GM20431 (cell line): ENCODE results near the gene APOC3.
"Not testable (repeated sequence)": the region's sequence is repeated elsewhere in the genome, so short reads cannot be mapped to it uniquely, and the experiment has no call there.

Experiments
- in situ Hi-C: fragments of 300-500 bp; cut with MseI, MboI; formaldehyde crosslinking; loops from one replicate; pipeline ENCODE4 v1.15.0; 2020; ENCODE audit warnings: low sequenced_read_pairs; ENCODE audit not compliant: unreplicated experiment

APOC3 gene

DNA sequence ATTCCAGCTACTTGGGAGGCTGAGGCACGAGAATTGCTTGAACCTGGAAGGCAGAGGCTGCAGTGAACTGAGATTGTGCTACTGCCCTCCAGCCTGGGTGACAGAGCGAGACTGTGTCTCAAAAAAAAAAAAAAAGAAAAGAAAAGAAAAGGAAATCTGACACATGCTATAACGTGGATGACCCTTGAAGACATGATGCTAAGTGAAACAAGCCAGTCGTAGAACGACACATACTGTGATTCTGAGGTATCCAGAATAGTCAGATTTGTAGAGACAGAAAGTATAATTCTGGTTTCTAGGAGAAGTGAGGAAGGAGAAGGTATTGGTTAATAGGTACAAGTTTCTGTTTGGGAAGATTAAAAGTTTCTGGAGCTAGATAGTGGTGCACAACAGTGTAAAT lies 31.3 kb upstream of the APOC3 start:
- in situ Hi-C loops, result loop anchor here (25.0 kb wide), 1 partner anchor 314 kb away; no protein-coding TSS in a partner anchor

DNA sequence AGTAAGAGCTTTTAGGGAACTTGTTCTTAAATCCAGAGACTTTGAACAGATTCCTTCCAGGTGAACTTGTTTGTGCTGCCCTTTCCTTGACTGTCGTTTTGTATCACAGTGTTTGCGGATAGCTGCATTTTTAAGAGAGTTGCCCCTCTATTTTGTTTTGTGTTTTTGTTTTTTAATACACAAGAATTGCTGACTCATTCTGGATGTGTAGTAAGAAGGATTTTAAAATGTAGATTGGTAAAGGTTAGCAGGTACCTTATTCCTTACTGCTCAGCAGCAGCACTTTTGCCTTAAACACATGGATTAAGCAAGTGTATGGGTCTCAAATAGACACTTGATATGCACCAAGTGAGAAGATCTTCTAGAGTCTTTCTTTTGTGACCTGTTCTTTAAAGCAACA lies 29.1 kb upstream of the APOC3 start:
- in situ Hi-C loops, result no loop called here

DNA sequence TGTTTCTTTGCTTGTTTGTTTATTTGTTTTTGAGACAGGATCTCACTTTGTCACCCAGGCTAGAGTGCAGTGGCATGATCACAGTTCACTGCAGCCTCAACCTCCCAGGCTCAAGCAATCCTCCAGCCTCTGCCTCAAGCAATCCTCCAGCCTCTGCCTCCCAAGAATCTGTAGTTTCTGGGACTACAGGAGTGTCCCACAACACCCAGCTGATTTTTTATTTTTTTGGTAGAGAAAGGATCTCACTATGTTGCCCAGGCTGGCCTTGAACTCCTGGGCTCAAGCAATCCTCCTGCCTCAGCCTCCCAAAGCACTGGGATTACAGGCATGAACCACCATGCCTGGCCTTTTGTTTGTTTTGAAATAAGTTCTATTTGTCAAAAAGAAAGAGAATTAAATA lies 28.0 kb upstream of the APOC3 start:
- in situ Hi-C loops, result not testable (repeated sequence)

DNA sequence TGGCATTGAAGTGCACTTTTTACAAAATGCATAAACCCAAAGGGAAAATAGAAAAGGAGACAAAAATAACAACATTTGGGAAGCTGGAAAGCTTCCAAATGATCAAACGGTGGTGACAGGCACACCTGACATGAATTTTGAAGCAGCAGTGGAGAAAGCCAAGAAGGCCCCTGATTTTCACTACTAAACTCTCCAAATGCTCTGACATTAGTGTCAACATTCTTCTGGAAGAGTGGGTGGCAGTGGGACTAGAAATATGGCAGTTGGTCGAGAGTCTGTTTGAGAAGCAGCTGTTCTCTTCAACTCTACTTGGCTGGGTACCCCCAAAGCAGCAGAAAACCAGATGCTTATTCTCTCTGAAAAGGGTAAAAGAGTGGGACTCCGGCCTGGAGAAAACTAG lies 25.7 kb upstream of the APOC3 start:
- in situ Hi-C loops, result no loop called here

DNA sequence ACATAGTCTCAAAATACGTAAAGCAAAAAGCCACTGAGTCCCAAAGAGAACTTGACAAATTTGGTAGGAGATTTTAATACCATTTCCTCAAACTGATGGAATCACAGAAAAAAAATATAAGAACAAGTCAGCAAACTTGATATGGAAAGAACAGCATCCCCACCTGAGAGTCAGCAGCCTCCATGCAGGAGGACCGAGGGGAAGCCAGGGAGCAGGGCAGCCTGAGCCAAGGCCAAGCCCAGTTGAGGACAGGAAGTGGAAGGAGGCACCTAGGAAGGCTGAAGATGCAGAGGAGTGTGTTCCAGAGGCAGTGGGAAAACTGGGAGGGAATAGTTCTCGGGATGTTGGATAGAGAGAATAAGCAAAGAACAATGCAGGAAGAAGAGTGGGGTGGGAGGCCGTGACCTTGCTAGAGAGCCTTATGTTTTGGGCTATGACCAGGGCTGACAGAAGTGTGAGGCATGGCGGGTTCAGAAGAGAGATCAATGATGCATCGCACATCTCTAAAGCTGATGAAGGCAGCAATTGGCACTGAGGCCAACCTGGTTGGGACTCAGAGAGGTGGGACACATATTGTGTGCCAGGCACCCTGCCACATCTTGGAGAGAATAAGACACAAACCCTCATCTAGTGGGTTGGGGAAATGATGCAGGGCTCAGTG lies 22.0 kb upstream of the APOC3 start:
- in situ Hi-C loops, result no loop called here

DNA sequence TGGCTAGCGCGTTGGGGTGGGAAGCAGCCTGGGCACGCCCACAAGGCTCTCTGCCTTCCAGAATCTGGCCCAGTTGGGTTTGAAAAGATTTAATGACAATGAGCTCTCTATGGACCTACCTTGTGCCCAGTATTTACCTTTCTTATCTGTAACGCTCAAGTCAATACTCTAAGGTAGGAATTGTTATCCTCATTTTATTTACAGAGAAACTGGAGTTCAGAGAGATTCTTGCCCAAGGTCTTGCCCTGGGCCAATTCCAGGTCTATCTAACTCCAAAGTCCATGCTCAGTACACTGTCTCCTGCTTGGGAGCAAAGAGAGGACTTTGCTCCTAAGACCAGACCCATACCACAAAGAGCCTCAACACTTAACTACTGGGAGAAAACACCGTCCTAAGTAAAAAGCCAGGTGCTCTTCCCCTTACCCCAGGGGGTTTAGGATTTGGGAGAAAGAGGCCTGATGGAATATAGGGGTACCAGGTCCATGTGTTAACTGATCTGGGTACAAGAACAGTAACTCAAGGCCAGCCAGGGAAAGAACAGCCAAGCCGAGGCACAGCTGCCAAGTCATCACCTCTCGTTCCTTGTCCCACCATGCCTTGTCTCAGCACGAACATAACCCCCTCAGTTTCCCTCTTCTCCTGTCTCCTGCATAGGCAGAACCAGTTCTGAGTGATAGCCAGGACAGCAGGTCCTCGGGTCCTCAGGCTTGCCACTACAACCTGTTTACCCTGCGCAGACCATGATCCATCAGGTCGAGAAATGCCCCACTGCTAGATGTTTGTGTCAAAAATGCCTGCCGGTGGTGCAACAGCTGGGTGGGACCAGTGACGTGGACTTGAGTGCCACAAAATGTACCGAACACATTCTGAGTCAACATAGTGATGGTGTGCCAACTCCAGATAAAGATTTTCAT lies 21.2 kb upstream of the APOC3 start:
- in situ Hi-C loops, result no loop called here

DNA sequence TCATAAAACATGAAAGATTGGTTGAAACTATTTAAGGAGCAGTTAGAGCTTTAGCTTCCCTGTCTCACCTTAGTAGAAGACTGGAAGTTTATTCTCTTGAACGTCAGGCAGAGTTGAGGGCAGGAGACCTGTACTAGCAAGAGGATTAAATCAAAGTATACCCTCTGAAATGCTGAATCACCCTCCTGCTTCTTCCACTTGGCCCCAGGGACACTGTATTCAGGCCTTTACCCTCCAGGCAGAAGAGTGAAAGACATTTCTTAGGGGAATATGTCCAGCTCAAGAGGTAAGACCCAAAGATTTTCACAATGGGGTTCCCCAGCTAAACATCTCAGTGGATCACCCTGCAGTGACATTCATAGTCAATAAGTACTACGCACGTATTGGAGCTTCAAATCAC lies 18.5 kb upstream of the APOC3 start:
- in situ Hi-C loops, result no loop called here

DNA sequence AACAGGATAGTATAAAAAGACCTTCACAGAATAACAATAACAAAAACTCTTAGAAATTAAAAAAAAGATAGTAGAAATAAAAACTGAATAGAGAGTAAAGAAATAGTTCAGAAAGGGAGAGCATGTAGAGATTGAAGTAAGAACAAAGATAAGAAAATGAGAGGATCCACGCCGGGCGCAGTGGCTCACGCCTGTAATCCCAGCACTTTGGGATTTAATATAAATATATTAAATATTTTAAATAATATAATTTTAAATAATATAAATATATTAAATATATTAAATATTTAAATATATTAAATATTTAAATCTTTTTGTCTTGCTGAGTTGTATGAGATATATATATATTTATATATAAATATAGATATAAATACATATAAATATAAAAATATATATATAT lies 17.6 kb upstream of the APOC3 start:
- in situ Hi-C loops, result no loop called here

DNA sequence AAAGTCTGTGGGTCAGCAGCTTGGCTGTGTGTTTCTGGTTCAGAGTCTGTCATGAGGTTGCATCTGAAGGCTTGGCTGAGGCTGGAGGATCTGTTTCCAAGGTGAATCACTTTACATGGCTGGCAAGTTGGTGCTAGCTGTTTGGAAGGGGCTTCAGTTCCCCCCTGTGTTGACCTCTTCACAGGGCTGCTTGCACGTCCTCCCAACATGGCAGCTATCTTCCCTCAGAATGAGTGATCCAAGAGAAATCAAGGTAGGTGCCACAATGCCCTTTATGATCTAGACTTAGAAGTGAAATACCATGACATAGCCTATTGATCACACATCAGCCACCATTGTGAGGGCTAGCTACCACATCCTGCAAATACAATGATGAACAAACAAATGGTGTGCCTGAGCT lies 16.5 kb upstream of the APOC3 start:
- in situ Hi-C loops, result no loop called here

DNA sequence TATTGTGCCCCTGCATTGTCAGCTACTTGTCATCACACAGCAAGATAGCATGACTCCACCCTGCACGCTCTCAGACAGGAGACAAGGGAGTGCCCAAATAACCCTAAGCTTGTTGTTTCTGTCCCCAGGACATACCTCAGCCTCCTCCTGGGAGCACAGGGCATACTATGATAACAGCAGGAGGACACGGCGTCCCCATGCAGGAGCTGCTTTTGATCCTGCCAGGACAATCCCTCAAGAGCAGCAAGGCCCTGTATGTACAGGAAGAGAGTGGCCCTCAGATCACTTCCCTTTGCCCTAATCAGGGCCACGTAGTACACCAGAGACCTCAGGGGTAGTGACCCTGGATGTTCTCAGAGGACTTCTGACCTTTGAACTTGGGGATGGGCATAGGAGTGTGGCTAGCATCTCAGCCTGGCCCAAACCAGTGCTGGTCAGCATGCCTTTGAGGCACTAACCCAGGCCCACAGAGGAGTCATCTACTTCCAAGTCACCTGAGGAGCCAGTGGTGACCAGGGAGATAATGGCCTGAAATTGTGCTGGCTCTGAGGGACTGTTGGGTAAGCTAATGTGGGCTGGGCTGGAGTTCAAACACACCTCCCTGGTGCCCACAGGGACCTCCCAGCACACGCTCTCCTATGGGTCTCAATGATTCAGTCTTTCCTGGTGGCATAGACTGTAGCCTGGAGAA lies 15.8 kb upstream of the APOC3 start:
- in situ Hi-C loops, result no loop called here

DNA sequence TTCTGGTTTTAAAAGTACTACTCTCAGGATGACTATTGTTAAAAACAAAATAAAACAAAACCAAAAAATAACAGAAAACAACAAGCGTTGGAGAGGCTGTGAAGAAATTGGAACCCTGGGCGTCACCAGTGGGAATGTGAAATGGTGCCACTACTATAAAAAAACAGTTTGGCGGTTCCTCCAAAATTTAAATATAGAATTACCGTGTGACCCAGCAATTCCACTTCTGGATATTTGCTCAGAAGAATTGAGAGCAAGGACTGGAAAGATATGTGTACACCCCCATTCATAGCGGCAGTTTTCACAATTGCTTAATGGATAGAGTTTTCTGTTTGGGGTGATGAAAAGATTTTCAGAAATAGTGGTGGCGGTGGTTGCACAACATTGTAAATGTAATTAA lies 15.2 kb upstream of the APOC3 start:
- in situ Hi-C loops, result no loop called here

DNA sequence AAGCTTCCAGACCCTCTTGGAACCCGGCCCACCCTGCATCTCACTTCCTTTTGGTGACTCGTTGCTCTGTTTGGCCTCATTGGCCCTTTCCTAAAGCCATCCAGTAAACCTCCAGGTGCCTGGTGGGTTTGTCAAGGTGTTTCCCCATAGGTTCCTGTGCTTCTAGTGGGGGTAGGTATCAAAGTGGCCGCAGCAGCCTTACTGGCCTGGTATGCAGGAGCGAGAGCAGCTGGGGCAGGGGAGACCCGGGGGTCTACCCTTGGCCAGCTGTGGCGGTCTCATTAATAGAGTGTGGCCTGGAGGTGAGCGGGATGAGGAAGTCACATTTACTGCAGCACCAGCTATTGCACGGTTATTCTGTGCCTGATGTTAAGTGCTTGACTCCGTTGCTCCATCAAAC lies 10.7 kb upstream of the APOC3 start:
- in situ Hi-C loops, result no loop called here

DNA sequence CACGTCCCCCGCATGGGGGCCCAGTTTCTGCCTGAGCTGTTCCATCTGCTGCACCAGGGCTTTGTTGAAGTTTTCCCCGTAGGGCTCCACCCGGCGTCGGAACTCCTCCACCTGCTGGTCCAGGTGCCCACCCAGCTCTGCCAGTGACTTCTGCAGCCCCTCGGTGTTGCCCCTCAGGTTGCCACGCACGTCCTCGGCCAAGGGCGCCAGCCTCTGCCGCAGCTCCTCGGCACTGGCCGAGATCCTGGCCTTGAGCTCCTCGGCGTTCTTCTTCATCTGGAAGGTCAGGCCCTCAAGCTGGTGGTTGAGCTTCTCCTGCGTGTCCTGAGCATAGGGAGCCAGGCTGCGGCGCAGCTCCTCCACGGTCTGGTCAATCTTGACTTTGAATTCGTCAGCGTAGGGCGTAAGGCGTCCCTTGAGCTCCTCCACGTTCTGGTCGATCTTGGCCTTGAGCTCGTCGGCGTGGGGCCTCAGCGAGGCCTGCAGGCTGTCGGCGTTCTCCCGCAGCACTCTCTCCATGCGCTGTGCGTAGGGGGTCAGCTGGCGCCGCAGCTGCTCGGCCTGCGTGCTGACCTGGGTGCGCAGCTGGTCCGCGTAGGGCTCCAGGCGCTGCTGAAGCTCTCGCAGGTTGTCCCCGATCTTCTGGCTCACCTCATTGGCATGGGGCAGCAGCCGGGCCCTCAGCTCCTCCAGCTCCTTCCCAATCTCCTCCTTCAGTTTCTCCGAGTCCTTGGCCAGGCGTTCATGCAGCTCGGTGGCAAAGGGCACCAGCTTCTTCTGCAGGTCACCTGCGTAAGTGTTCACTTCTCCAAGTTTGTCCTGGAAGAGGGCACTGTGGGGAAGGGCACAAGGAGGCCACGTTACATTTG lies 8.4 kb upstream of the APOC3 start:
- in situ Hi-C loops, result no loop called here

DNA sequence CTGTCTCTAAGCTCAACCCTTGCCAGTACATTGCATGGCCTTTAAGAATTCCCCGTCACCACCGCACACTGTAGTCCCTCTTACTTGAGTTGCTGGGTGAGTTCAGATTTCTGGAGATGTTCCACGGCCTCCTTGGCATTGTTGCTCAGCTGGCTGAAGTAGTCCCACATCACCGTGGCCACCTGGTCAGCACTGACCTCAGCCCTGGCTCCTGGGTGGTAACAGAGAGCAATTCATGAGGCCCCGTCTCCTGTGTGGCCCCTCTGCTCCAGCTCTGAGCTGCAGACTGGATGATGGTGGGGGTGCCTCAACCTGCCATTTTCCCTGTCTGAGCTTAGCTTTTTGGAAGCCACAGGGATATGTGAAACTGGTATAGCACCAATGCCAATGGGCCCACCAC lies 7.1 kb upstream of the APOC3 start:
- in situ Hi-C loops, result no loop called here

DNA sequence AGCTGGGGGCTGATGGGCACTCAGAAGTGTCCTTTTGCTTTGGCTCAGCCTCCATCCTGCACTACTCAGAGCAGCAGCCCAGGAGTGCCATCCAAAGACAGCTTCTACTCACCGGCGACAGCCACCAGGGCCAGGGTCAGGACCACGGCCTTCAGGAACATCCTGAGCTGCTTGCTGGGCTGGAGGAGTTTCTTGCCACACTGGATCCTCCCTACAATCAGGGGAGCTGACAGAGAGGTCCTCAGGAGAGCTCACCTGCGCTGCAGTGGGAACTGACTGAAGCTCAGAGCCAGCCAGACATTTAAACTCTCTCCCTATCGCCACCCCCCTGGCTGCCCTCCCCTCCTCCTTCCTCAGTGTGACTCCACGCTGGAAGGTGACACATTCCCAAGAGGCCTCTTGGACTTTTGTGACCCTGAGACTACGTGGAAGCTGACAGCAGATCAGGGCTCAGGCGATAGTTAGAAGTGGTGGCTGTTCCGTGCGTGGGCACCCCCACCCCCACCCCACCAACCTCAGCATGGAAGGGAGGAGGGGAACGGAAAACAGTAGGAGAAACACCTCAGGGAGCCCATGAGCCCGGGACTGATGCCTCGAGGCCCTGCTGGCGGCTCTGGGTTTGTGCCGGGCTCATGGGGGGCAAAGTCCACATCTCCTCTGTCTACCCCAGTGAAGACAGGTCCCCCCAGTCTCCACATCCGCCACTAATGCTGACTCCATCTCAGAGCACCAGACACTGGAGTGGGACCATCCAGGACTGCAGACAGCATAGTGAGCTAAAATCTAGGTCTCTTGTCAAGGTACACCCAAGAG lies 6.5 kb upstream of the APOC3 start, which contains the start of gene APOA4:
Gene APOA4, minus strand, starts transcription at position 274 of the 813 bp plus-strand sequence. Its CDS starts 113 bp downstream, at position 161.
- in situ Hi-C loops, result no loop called here

DNA sequence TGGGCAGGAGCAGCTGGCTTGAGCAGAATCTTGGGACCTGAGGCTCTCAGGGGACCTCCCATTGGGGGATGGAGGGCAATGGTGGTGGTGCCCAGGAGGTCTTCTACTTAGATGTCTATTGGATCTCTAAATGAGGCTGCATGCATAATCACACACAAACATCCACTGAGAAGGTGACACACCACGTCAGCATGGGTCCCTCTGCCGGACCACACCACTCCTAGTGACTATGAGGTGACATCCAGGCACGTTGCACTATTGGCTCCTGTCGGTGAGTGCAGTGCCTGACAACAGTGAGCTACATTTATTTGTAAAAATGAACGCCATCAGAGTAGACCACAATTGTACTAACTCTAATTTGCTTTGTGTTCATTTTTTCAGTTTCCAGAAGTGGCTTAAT lies 4.3 kb upstream of the APOC3 start:
- in situ Hi-C loops, result no loop called here

DNA sequence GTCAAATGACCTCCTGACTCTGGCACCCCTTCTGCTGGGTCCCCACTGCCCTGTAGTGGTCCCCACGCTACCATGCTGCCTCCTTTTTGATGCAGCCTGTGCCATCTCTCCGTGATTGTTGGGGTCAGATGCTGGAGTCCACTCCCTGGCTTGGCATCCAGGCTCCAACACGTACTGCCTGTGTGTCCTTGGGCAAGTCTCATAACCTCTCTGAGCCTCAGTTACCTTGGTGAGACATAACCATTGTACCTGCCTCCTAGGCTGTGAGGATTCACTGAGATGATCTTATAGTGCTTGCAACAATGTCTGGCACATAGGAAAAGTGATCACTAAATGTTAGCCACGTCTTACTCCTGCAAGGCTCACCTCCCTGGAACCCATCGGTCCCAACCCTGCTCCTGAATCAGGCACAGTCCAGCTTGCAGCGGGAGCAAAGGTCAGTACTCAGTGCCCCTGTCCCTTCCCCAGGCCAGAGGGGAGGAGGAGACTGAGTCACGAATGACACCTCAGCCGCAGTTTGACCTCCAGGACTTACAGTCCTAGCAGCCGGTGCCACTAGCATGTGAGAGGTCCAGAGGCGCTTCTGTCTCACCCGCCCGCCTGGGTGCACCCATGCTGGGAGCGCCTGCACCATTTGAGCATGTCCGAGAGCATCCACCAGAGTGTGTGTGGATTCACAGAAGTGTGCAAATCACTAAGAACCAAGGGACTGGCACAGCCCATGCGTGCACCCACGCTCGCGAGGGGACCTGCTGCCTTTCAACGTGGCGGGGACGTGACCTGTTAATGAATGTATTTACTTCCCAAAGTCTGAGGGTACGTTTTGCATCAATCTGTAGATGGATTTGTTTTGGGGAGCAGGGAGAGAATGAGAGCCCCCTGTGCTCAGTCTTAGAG lies 3.6 kb upstream of the APOC3 start:
- in situ Hi-C loops, result no loop called here

DNA sequence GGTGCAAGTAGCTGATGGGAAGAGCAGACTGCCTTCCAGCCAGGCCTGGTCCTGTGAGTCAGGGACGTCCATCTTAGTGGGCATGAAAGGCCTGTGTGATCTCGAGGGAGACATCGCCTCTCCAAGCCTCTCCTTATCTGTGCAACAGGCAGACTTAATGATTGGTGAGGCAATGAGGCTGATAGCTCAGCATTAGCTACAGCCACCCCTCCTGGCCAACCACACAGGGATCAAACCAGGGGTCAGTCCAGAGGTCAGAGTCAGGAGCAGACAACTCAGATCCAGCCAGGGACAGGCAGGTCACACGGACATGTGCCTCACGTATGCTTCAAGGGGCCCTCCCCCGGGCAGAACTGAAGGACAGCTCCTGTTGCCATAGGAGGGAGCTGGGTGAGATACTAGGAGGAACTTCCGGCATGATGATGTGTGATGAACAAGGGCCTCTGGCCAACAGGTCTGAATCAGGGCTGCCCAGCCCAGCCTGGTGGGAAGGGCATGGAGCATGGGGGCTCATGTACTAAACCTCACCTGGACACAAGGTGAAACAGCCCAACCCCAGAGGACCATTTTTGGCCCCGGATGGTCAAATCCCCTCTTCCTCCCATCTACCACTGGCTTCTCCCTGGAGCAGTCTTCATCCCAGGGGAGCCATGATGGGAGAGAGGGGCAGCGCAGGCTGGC lies 2.8 kb upstream of the APOC3 start:
- in situ Hi-C loops, result no loop called here
